Brain microvascular endothelial cell (primary cell): ENCODE data around the gene AMFR.
"Not testable (repeated sequence)": the region's sequence is repeated elsewhere in the genome, so short reads cannot be mapped to it uniquely, and the experiment has no call there.

ENCODE experiments used
- DNase-seq: peaks from one replicate; pipeline ENCODE4 v3.0.0-alpha.2; 2020
- H3K27ac ChIP-seq: fragments of 250-450 bp; sonication (Bioruptor Pico); 2 replicates; pipeline ENCODE4 v1.5.1; 2020; ENCODE audit warnings: mild to moderate bottlenecking, moderate library complexity
- H3K27me3 ChIP-seq: fragments of 250-450 bp; sonication (Bioruptor Pico); replicated peaks from 2 replicates; pipeline ENCODE4 v1.5.1; 2020; ENCODE audit warnings: mild to moderate bottlenecking
- H3K36me3 ChIP-seq: fragments of 250-450 bp; sonication (Bioruptor Pico); replicated peaks from 2 replicates; pipeline ENCODE4 v1.5.1; 2020; ENCODE audit warnings: mild to moderate bottlenecking
- H3K4me3 ChIP-seq: 2 replicates; pipeline ENCODE4 v1.5.1; 2011; ENCODE audit warnings: low read depth, mild to moderate bottlenecking, control low read depth, low read length, moderate library complexity
- in situ Hi-C: cut with HindIII; loops from 2 replicates; pipeline ENCODE4 v1.10.0; 2017; ENCODE audit warnings: low sequenced_read_pairs, low pct_ligation_motif_present
- TF ChIP-seq, protein P1 (sequence below): IDR thresholded peaks from 2 replicates; pipeline ENCODE4 v1.5.1; 2011; ENCODE audit warnings: low read depth, mild to moderate bottlenecking, moderate library complexity, low read length, control low read depth, inconsistent platforms; ENCODE audit errors: missing control alignments

Gene AMFR

GRCh38 chr16:56387396-56387795 lies 37.9 kb downstream of the AMFR start:
- no peak for DNase-seq
- in situ Hi-C loops: no loop called here
- Histone ChIP-seq H3K4me3 (no peak overlapping the region), H3K27ac (no peak overlapping the region), H3K27me3 (no peaks in the 10 kb centered on the region), H3K36me3 (peaks cover 23% of the 10 kb centered on the region)
- TF ChIP-seq, protein P1, sequence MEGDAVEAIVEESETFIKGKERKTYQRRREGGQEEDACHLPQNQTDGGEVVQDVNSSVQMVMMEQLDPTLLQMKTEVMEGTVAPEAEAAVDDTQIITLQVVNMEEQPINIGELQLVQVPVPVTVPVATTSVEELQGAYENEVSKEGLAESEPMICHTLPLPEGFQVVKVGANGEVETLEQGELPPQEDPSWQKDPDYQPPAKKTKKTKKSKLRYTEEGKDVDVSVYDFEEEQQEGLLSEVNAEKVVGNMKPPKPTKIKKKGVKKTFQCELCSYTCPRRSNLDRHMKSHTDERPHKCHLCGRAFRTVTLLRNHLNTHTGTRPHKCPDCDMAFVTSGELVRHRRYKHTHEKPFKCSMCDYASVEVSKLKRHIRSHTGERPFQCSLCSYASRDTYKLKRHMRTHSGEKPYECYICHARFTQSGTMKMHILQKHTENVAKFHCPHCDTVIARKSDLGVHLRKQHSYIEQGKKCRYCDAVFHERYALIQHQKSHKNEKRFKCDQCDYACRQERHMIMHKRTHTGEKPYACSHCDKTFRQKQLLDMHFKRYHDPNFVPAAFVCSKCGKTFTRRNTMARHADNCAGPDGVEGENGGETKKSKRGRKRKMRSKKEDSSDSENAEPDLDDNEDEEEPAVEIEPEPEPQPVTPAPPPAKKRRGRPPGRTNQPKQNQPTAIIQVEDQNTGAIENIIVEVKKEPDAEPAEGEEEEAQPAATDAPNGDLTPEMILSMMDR: no peak

GRCh38 chr16:56384074-56384721 lies 41.1 kb downstream of the AMFR start:
- H3K27ac ChIP-seq: no peak overlapping the region
- no peaks in the 10 kb centered on the region for H3K27me3 ChIP-seq
- in situ Hi-C loops: no loop called here
- no peak overlapping the region for H3K4me3 ChIP-seq
- TF ChIP-seq, protein P1: no peak
- peaks cover 50% of the 10 kb centered on the region for H3K36me3 ChIP-seq
- no peak for DNase-seq

DNA sequence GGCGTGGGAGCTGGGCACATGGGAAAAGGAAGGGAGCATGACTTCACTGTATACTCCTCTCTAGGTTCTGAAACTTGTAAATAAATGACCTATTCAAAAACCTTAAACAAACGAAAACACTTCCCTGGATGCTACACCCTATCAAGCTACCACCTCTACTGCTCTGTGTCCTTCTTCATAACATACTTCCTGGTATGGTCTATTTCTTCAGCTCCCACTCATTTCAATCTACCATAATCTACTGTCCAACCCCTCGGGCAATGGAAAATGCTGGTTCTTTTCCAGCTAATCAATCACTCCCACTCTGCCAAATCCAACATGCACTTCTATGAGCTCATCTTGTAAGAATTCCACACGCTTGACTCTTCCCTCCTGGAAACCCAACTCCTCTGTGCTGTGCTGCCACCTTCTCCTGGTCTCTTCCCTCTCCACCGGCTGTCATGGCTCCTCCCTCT lies 42.4 kb downstream of the AMFR start:
- Histone ChIP-seq H3K27ac (no peak overlapping the region), H3K4me3 (no peak overlapping the region), H3K27me3 (no peaks in the 10 kb centered on the region), H3K36me3 (peaks cover 46% of the 10 kb centered on the region)
- TF ChIP-seq, protein P1: no peak
- no peak for DNase-seq
- in situ Hi-C loops: no loop called here

DNA sequence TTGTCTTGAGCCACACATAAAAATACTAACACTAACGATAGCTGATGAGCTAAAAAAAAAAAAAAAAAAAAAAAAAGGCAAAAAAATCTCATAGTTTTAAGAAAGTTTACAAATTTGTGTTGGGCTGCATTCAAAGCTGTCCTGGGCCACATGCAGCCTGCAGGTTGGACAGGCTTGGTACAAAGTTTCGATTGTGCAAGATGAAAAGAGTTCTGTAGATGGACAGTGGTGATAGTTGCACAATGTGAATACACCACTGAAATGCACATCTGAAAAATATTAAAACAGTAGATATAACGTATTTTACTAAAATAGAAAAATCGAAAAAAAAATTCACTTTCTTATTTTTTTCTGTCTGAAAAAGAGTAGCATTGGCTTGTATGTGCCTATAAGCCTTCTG lies 42.9 kb downstream of the AMFR start:
- TF ChIP-seq, protein P1: no peak
- in situ Hi-C loops: no loop called here
- H3K36me3 ChIP-seq: peaks cover 46% of the 10 kb centered on the region
- DNase-seq: no peak
- no peak overlapping the region for H3K27ac ChIP-seq
- no peaks in the 10 kb centered on the region for H3K27me3 ChIP-seq
- H3K4me3 ChIP-seq: no peak overlapping the region

- H3K36me3 ChIP-seq: peaks cover 46% of the 10 kb centered on the region
- H3K4me3 ChIP-seq: not testable (repeated sequence)
Observed at GRCh38 chr16:56380778-56381485, 44.4 kb downstream of the AMFR start.

DNA sequence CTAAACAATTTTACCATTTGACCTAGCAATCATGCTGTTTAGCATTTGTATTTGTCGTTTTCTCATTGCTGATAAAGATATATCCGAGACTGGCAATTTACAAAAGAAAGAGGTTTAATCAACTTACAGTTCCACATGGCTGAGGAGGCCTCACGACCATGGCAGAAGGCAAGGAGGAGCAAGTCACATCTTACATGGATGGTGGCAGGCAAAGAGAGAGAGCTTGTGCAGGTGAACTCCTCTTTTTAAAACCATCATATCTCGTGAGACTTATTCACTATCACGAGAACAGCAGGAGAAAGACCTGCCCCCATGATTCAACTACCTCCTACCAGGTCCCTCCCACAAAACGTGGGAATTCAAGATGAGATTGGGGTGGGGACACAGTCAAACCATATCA lies 46.3 kb downstream of the AMFR start:
- in situ Hi-C loops, DNase-seq, H3K27ac ChIP-seq, H3K4me3 ChIP-seq, H3K27me3 ChIP-seq: not testable (repeated sequence)
- peaks cover 36% of the 10 kb centered on the region for H3K36me3 ChIP-seq

More at GRCh38 chr16:56380778-56381485, 44.4 kb downstream of the AMFR start:
- H3K27ac ChIP-seq, in situ Hi-C loops, H3K27me3 ChIP-seq, DNase-seq: not testable (repeated sequence)

GRCh38 chr16:56375792-56376191 lies 49.6 kb downstream of the AMFR start:
- H3K27me3 ChIP-seq, in situ Hi-C loops, DNase-seq, H3K4me3 ChIP-seq, H3K27ac ChIP-seq: not testable (repeated sequence)
- H3K36me3 ChIP-seq: peaks cover 17% of the 10 kb centered on the region
